Parathyroid adenoma (tissue), 2 donors: ENCODE data around the gene FAM120AOS.

Experiments
- H2AFZ ChIP-seq: fragments of 300-600 bp; sonication (generic); one replicate; pipeline ENCODE4 v1.7.0; 2017; ENCODE audit warnings: antibody characterized with exemption, mild to moderate bottlenecking
- H3K27ac ChIP-seq: fragments of 300-600 bp; sonication (generic); one replicate; pipeline ENCODE4 v1.7.0; 2017
- H3K27me3 ChIP-seq: fragments of 300-600 bp; sonication (generic); one replicate; pipeline ENCODE4 v1.7.0; 2017; ENCODE audit warnings: low read length; ENCODE audit not compliant: control insufficient read depth, insufficient read depth
- H3K36me3 ChIP-seq: fragments of 300-600 bp; sonication (generic); one replicate; pipeline ENCODE4 v1.7.0; 2017; ENCODE audit warnings: low read length; ENCODE audit not compliant: control insufficient read depth, insufficient read depth
- H3K4me1 ChIP-seq: fragments of 300-600 bp; sonication (generic); one replicate; pipeline ENCODE4 v1.7.0; 2017; ENCODE audit warnings: control low read depth
- H3K4me2 ChIP-seq: fragments of 300-600 bp; sonication (generic); one replicate; pipeline ENCODE4 v1.7.0; 2017; ENCODE audit warnings: low read length
- H3K4me3 ChIP-seq: fragments of 300-600 bp; sonication (generic); one replicate; pipeline ENCODE4 v1.7.0; 2017; ENCODE audit warnings: low read depth, low read length
- H3K79me2 ChIP-seq: fragments of 300-600 bp; sonication (generic); one replicate; pipeline ENCODE4 v1.7.0; 2017; ENCODE audit warnings: control low read depth
- H3K9ac ChIP-seq: fragments of 300-600 bp; sonication (generic); one replicate; pipeline ENCODE4 v1.7.0; 2017; ENCODE audit warnings: mild to moderate bottlenecking
- H3K9me3 ChIP-seq: fragments of 300-600 bp; sonication (generic); one replicate; pipeline ENCODE4 v1.7.0; 2017; ENCODE audit warnings: low read length; ENCODE audit not compliant: control insufficient read depth
- CTCF ChIP-seq: fragments of 300-600 bp; sonication (generic); IDR thresholded peaks from one replicate; pipeline ENCODE4 v1.7.0; 2017; ENCODE audit warnings: antibody characterized with exemption, mild to moderate bottlenecking
- donor health status: primary hyperparathyroidism.

FAM120AOS gene

GRCh38 chr9:93406371-93406770, 47.0 kb downstream of the FAM120AOS start:
- no peak overlapping the region for H2AFZ ChIP-seq
- no peaks in the 10 kb centered on the region for H3K4me1 ChIP-seq
- no peaks in the 10 kb centered on the region for H3K27me3 ChIP-seq
- H3K79me2 ChIP-seq, result no peaks in the 10 kb centered on the region
- H3K4me2 ChIP-seq, result no peak overlapping the region
- no peak overlapping the region for H3K4me3 ChIP-seq
- no peaks in the 10 kb centered on the region for H3K36me3 ChIP-seq
- H3K9ac ChIP-seq, result no peak overlapping the region
- no peak overlapping the region for H3K27ac ChIP-seq
- no peaks in the 10 kb centered on the region for H3K9me3 ChIP-seq
- no peak for TF ChIP-seq CTCF

- Histone ChIP-seq H3K36me3 (no peaks in the 10 kb centered on the region), H3K27ac (no peak overlapping the region), H3K4me1 (no peaks in the 10 kb centered on the region), H3K9ac (no peak overlapping the region), H3K27me3 (peaks cover 3% of the 10 kb centered on the region), H3K4me3 (no peak overlapping the region), H3K79me2 (no peaks in the 10 kb centered on the region), H3K9me3 (no peaks in the 10 kb centered on the region), H2AFZ (no peak overlapping the region), H3K4me2 (no peak overlapping the region)
- TF ChIP-seq CTCF, result no peak
These were observed 54.9 kb downstream of the FAM120AOS start for GRCh38 chr9:93398471-93398870.

GRCh38 chr9:93397661-93398373, 55.6 kb downstream of the FAM120AOS start:
- H3K79me2 ChIP-seq, result no peaks in the 10 kb centered on the region
- no peak overlapping the region for H3K4me2 ChIP-seq
- no peak overlapping the region for H3K9ac ChIP-seq
- peaks cover 3% of the 10 kb centered on the region for H3K27me3 ChIP-seq
- no peak for TF ChIP-seq CTCF
- no peak overlapping the region for H3K4me3 ChIP-seq
- H3K36me3 ChIP-seq, result no peaks in the 10 kb centered on the region
- no peaks in the 10 kb centered on the region for H3K9me3 ChIP-seq
- no peak overlapping the region for H3K27ac ChIP-seq
- H3K4me1 ChIP-seq, result no peaks in the 10 kb centered on the region
- H2AFZ ChIP-seq, result no peak overlapping the region
